Esophagus muscularis mucosa (tissue), 4 donors: Measurements from ENCODE around the gene TTC39A. TPM values are rescaled to one million over a fixed set of nuclear protein-coding genes. Genes with fewer than 3 reads are reported as not detected.

Source experiments
- DNase-seq: peaks from one replicate; pipeline ENCODE4 v3.0.0-alpha.2; 2017; ENCODE audit errors: extremely low spot score
- H3K27ac ChIP-seq, 4 donors: fragments of 200-600 bp; sonication (generic); replicated peaks in 1 of 4; 1 replicate in 3 of 4; 2 replicates in 1 of 4; pipeline ENCODE4 v1.5.1; 2016 to 2019; ENCODE audit warnings: mild to moderate bottlenecking in 1 of 4
- H3K27me3 ChIP-seq, 4 donors: fragments of 200-600 bp; sonication (generic); one replicate each; pipeline versions ENCODE4 v1.5.1 to v1.6.0; 2016 to 2019
- H3K36me3 ChIP-seq, 4 donors: fragments of 200-600 bp; sonication (generic); one replicate each; pipeline ENCODE4 v1.5.1; 2016 to 2019
- H3K4me1 ChIP-seq, 4 donors: fragments of 200-600 bp; sonication (generic); one replicate each; pipeline ENCODE4 v1.5.1; 2016 to 2019
- H3K4me3 ChIP-seq, 4 donors: fragments of 200-600 bp; sonication (generic); 1 replicate in 2 of 4; 2 replicates in 2 of 4; pipeline ENCODE4 v1.5.1; 2016 to 2019; ENCODE audit warnings: mild to moderate bottlenecking in 4 of 4, moderate library complexity in 1 of 4
- H3K9me3 ChIP-seq, 4 donors: fragments of 200-600 bp; sonication (generic); 1 replicate in 3 of 4; 2 replicates in 1 of 4; pipeline ENCODE4 v1.5.1; 2016 to 2019
- EP300 ChIP-seq: sonication (generic); formaldehyde crosslinking; IDR thresholded peaks from one replicate; pipeline ENCODE4 v1.6.1; 2017; ENCODE audit warnings: antibody characterized with exemption
- POLR2A ChIP-seq: fragments of 450-650 bp; IDR thresholded peaks from one replicate; pipeline ENCODE4 v1.6.1; 2017; ENCODE audit warnings: antibody characterized with exemption, moderate library complexity, mild to moderate bottlenecking, low read depth
- POLR2AphosphoS5 ChIP-seq, 2 donors: sonication (generic); formaldehyde crosslinking; IDR thresholded peaks; one replicate each; pipeline ENCODE4 v1.6.1; 2017; ENCODE audit warnings: antibody characterized with exemption in 2 of 2
- WGBS: methylation state at CpG from one replicate; pipeline ENCODE4 v1.1.5; 2018; 5-methylcytosine and 5-hydroxymethylcytosine counted together
- intact Hi-C: fragments of 100-400 bp; cut with DNase I; formaldehyde crosslinking; loops from one replicate; pipeline ENCODE4 v1.15.1; 2023
- total RNA-seq, 4 donors: library from RNA; depleted of rRNA; stranded (reverse); fragments of >200 nt; gene quantifications; one replicate each; pipeline versions ENCODE4 v1.1.0 to v1.2.1, GENCODE V29; 2016
- TF ChIP-seq, protein P1 (sequence below), 3 experiments: fragments of 200-600 bp in 2 of 3; fragments of 450-650 bp in 1 of 3; sonication (generic) in 2 of 3; IDR thresholded peaks; one replicate each; pipeline ENCODE4 v1.5.1; 2017 to 2019; ENCODE audit warnings: antibody characterized with exemption in 3 of 3, mild to moderate bottlenecking in 2 of 3, moderate library complexity in 1 of 3

The TTC39A gene
- total RNA-seq, 4 donors from 2014 or later = 0.17 to 2.5 (median 0.52) TPM; not detected in 1

- Histone ChIP-seq H3K27me3 (peaks cover 0 to 12% (median 0%) of the 10 kb centered on the region in 4 donors), H3K36me3 (no peaks in the 10 kb centered on the region), H3K27ac (no peak overlapping the region), H3K4me1 (peaks cover 12 to 17% (median 14%) of the 10 kb centered on the region in 4 donors), H3K4me3 (no peak overlapping the region), H3K9me3 (no peaks in the 10 kb centered on the region)
- no peak for DNase-seq
- TF ChIP-seq EP300 (no peak), POLR2AphosphoS5 (IDR thresholded peaks at IDR 0.05) (no peak), POLR2A (no peak)
- TF ChIP-seq, protein P1, sequence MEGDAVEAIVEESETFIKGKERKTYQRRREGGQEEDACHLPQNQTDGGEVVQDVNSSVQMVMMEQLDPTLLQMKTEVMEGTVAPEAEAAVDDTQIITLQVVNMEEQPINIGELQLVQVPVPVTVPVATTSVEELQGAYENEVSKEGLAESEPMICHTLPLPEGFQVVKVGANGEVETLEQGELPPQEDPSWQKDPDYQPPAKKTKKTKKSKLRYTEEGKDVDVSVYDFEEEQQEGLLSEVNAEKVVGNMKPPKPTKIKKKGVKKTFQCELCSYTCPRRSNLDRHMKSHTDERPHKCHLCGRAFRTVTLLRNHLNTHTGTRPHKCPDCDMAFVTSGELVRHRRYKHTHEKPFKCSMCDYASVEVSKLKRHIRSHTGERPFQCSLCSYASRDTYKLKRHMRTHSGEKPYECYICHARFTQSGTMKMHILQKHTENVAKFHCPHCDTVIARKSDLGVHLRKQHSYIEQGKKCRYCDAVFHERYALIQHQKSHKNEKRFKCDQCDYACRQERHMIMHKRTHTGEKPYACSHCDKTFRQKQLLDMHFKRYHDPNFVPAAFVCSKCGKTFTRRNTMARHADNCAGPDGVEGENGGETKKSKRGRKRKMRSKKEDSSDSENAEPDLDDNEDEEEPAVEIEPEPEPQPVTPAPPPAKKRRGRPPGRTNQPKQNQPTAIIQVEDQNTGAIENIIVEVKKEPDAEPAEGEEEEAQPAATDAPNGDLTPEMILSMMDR (IDR thresholded peaks at IDR 0.05) = no peak
- 92% methylated on average over 4 of the region's 4 CpGs for WGBS
- intact Hi-C loops = loop anchor here (10.0 kb wide), 1 partner anchor 64 kb away; the partner anchor contains the start of gene RNF11
Measured at GRCh38 chr1:51298322-51298705, 32.0 kb downstream of the TTC39A start.

DNA sequence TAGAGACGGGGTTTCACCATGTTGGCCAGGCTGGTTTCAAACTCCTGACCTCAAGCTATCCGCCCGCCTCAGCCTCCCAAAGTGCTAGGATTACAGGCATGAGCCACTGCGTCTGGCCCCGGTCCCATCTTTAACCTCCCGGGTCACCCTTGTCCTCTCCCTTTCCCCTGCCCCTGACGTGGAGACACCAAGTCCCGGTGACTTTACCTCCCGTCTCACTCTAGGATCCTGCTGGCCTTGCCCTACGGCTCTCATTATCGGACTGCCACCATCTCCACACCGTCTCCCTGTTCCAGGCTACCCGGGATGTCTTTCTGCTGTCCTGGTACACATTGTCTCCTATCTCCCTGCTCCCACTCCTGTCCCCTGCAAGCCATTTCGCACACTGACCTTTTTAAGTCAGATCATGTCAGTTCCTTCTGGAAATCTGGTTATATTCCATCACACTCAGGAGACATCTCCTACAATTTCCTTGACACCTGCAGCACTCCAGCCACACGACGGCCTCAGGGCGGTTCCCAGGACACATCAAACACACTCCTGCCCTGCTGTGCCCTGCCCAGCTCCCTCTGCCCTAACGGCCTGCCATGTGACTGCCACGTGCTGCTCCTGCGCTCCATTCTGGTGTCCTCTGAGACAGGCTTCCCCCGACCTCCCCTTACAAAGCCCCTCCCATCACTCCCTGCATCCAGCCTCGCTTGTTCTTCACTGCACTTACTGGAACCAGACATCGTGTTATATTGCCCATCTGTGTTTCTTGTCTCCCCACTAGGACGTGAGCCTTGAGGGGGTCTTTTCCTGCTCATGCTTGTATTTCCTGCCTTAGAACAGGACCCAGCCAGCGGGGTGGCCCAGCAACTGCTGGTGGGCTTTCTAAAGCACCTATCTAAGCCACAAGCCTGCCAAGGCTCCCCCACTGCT is 32.7 kb downstream of the TTC39A start:
- TF ChIP-seq POLR2AphosphoS5 (IDR thresholded peaks at IDR 0.05) = no peak
- TF ChIP-seq, protein P1 (IDR thresholded peaks at IDR 0.05) = no peak
- TF ChIP-seq EP300 = no peak
- no peak for TF ChIP-seq POLR2A
- intact Hi-C loops = loop anchor here (2.0 to 10.0 kb wide), 2 partner anchors 63 to 105 kb away; partner anchors contain the start of gene RNF11
- Histone ChIP-seq H3K36me3 (no peaks in the 10 kb centered on the region), H3K4me3 (peak overlapping the region; percentile 51 to 61 (median 56)), H3K9me3 (no peaks in the 10 kb centered on the region), H3K27ac (no peak overlapping the region), H3K27me3 (peaks cover 0 to 12% (median 0%) of the 10 kb centered on the region in 4 donors), H3K4me1 (peaks cover 12 to 17% (median 14%) of the 10 kb centered on the region in 4 donors)
- no peak for DNase-seq
- WGBS = 87% methylated on average over 25 of the region's 25 CpGs

GRCh38 chr1:51296383-51297357 is 33.7 kb downstream of the TTC39A start:
- 51% methylated on average over 17 of the region's 33 CpGs for whole genome bisulfite sequencing
- Histone ChIP-seq H3K9me3 (no peaks in the 10 kb centered on the region), H3K36me3 (no peaks in the 10 kb centered on the region), H3K4me1 (peaks cover 12 to 17% (median 14%) of the 10 kb centered on the region in 4 donors), H3K27ac (no peak overlapping the region), H3K27me3 (peaks cover 0 to 12% (median 0%) of the 10 kb centered on the region in 4 donors), H3K4me3 (peak overlapping the region; percentile 51 to 61 (median 56))
- intact Hi-C loops = loop anchor here (2.0 to 10.0 kb wide), 2 partner anchors 62 to 104 kb away; partner anchors contain the start of gene RNF11
- DNase-seq = no peak
- TF ChIP-seq POLR2A (no peak), EP300 (no peak), POLR2AphosphoS5 (IDR thresholded peaks at IDR 0.05) (peak in 1 of 2 donors; percentile 43)
- TF ChIP-seq, protein P1 (IDR thresholded peaks at IDR 0.05) = peak; percentile 88 to 99 (median 88)

DNA sequence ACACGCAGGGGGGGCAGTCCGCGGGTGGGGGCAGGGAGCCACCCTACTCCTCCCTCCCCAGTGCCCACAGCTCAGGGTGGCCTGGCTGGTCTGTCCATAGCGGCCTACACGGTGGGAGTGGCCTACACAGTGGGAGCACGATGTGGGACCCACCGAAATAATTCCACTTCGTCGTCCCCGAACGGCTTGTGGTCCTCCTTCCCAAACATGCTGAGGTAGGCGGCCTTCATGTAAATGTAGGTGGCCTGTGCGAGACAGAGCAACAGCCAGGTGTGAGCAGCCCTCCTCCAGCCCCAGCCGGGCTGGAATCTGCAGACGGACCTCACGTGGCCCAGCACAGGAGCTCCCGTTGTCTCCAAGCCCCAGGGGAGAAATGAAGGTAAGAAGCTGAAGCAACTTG is 34.4 kb downstream of the TTC39A start:
- Histone ChIP-seq H3K27ac (no peak overlapping the region), H3K4me3 (no peak overlapping the region), H3K9me3 (no peaks in the 10 kb centered on the region), H3K4me1 (peaks cover 12 to 17% (median 14%) of the 10 kb centered on the region in 4 donors), H3K36me3 (no peaks in the 10 kb centered on the region), H3K27me3 (peaks cover 0 to 12% (median 0%) of the 10 kb centered on the region in 4 donors)
- TF ChIP-seq, protein P1 (IDR thresholded peaks at IDR 0.05) = no peak
- TF ChIP-seq POLR2A (no peak), EP300 (no peak), POLR2AphosphoS5 (IDR thresholded peaks at IDR 0.05) (no peak)
- 91% methylated on average over 16 of the region's 17 CpGs for WGBS
- intact Hi-C loops = loop anchor here (2.0 to 10.0 kb wide), 2 partner anchors 61 to 103 kb away; partner anchors contain the start of gene RNF11
- DNase-seq = no peak
